ENCODE measurements around the gene CDRT4.

DNA sequence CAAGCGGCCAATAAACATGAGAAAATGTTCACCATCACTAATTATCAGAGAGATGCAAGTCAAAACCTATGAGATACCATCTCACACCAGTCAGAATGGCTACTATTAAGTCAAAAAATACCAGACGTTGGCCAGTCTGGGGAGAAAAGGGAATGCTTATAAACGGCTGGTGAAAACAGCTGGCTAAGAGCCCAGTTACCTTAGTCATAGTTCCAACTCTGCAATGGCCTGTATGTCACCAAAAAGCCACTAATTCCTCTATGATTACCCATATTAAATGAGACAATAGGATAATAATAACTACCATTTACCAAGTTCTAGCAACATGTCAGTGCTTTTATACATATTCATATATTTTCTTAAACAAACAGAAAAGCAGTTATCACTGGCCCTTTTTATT, 42.9 kb upstream of the CDRT4 start:
- TF ChIP-seq, protein P1, sequence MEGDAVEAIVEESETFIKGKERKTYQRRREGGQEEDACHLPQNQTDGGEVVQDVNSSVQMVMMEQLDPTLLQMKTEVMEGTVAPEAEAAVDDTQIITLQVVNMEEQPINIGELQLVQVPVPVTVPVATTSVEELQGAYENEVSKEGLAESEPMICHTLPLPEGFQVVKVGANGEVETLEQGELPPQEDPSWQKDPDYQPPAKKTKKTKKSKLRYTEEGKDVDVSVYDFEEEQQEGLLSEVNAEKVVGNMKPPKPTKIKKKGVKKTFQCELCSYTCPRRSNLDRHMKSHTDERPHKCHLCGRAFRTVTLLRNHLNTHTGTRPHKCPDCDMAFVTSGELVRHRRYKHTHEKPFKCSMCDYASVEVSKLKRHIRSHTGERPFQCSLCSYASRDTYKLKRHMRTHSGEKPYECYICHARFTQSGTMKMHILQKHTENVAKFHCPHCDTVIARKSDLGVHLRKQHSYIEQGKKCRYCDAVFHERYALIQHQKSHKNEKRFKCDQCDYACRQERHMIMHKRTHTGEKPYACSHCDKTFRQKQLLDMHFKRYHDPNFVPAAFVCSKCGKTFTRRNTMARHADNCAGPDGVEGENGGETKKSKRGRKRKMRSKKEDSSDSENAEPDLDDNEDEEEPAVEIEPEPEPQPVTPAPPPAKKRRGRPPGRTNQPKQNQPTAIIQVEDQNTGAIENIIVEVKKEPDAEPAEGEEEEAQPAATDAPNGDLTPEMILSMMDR (IDR thresholded peaks at IDR 0.05), result no peak
- TF ChIP-seq POLR2A (IDR thresholded peaks at IDR 0.05), result no peak
